PC-3 (cell line): ENCODE measurements around the gene PCDHAC2.

Source experiments
- CTCF ChIP-seq: fragments of 300-600 bp; sonication (generic); conservative IDR thresholded peaks from 2 replicates; pipeline ENCODE4 v1.5.1; 2017; ENCODE audit warnings: antibody characterized with exemption, low read depth, mild to moderate bottlenecking, low read length
- EZH2 ChIP-seq: fragments of 300-600 bp; sonication (generic); IDR thresholded peaks from one replicate; pipeline ENCODE4 v1.6.1; 2017; ENCODE audit warnings: antibody characterized with exemption, mild to moderate bottlenecking, low read length; ENCODE audit not compliant: unreplicated experiment

DNA sequence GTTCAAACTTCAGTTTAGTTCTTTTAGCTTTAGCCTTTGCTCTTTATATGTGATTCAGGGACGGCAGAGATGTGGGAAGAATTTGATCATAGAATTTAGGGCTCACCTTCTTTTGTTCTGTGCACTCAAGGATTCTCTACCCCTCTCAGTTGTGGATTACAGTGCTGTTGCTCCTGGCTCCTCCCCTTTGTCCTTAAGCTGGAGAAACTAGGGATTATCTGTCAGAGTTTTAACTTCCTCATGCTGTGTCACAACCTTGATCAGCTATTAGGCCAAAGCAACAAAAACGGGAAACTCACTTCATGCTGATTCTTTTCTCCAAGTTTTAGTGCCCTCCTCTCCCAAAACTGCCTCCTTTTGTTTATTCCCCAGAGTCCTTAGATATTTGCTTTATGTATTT, 13.0 kb upstream of the PCDHAC2 start:
- no peak for TF ChIP-seq CTCF
- TF ChIP-seq EZH2, result no peak
